Brain microvascular endothelial cell (primary cell): ENCODE measurements around the gene ERG.

ENCODE experiments used
- DNase-seq: peaks from one replicate; pipeline ENCODE4 v3.0.0-alpha.2; 2020
- H3K27ac ChIP-seq: fragments of 250-450 bp; sonication (Bioruptor Pico); 2 replicates; pipeline ENCODE4 v1.5.1; 2020; ENCODE audit warnings: mild to moderate bottlenecking, moderate library complexity
- H3K27me3 ChIP-seq: fragments of 250-450 bp; sonication (Bioruptor Pico); replicated peaks from 2 replicates; pipeline ENCODE4 v1.5.1; 2020; ENCODE audit warnings: mild to moderate bottlenecking
- H3K36me3 ChIP-seq: fragments of 250-450 bp; sonication (Bioruptor Pico); replicated peaks from 2 replicates; pipeline ENCODE4 v1.5.1; 2020; ENCODE audit warnings: mild to moderate bottlenecking
- H3K4me3 ChIP-seq: 2 replicates; pipeline ENCODE4 v1.5.1; 2011; ENCODE audit warnings: low read depth, mild to moderate bottlenecking, control low read depth, low read length, moderate library complexity
- in situ Hi-C: cut with HindIII; loops from 2 replicates; pipeline ENCODE4 v1.10.0; 2017; ENCODE audit warnings: low sequenced_read_pairs, low pct_ligation_motif_present
- TF ChIP-seq, protein P1 (sequence below): IDR thresholded peaks from 2 replicates; pipeline ENCODE4 v1.5.1; 2011; ENCODE audit warnings: low read depth, mild to moderate bottlenecking, moderate library complexity, low read length, control low read depth, inconsistent platforms; ENCODE audit errors: missing control alignments

ERG gene

DNA sequence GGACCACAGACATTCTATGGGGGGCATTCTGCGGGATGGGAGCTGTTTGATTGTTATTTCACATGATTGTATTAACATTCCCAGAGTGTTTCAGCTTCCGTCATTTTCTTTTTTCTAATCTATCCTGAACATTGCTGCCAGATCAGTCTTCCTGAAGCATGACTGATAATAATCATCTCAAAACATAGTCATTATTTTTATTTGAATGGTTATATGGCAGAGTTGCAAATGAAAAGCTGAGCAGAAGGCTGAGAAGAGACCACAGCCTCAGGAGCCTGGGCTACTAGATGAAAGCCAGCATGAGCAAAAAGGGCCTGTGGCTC, 109.0 kb downstream of the ERG start:
- H3K4me3 ChIP-seq: no peak overlapping the region
- H3K27me3 ChIP-seq: no peaks in the 10 kb centered on the region
- H3K27ac ChIP-seq: peak overlapping the region; percentile 49
- in situ Hi-C loops: no loop called here
- peak; percentile 77 for DNase-seq
- no peaks in the 10 kb centered on the region for H3K36me3 ChIP-seq
- TF ChIP-seq, protein P1, sequence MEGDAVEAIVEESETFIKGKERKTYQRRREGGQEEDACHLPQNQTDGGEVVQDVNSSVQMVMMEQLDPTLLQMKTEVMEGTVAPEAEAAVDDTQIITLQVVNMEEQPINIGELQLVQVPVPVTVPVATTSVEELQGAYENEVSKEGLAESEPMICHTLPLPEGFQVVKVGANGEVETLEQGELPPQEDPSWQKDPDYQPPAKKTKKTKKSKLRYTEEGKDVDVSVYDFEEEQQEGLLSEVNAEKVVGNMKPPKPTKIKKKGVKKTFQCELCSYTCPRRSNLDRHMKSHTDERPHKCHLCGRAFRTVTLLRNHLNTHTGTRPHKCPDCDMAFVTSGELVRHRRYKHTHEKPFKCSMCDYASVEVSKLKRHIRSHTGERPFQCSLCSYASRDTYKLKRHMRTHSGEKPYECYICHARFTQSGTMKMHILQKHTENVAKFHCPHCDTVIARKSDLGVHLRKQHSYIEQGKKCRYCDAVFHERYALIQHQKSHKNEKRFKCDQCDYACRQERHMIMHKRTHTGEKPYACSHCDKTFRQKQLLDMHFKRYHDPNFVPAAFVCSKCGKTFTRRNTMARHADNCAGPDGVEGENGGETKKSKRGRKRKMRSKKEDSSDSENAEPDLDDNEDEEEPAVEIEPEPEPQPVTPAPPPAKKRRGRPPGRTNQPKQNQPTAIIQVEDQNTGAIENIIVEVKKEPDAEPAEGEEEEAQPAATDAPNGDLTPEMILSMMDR: no peak

DNA sequence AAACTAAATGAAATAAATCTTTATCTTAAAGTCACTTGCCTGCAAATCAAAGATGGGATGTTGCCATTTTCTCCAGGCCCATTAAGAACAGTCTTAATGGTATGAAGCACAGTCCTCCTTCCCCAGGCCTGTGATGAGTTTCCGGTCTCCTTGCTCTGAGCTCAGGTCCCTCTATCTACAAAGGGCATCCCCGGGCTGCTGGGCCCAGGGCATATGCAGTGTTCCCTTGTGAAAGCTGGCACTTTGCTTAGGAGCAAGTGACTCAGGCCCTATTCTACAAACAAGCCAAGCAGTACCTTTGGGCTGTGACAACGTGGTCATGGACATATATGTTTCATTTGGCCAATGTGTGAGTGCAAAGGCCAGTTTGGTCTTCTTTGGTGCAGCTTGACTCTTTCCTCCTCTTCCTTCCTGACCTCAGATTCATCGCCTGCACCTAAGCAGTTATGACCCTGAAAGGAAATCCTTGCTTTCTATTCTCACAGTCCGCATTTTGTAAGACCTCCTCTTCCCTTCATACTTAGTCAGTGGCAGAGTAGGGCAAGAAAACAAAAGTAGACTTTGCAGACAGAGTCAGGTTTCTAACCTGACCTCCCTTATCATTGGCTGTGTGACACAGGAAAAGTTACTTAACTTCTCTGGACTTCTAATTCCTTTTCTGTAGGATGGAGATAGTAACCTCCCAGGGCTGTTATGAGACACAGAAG, 109.5 kb downstream of the ERG start:
- TF ChIP-seq, protein P1: no peak
- no peak for DNase-seq
- no peaks in the 10 kb centered on the region for H3K27me3 ChIP-seq
- no peak overlapping the region for H3K4me3 ChIP-seq
- in situ Hi-C loops: no loop called here
- peak overlapping the region; percentile 43 for H3K27ac ChIP-seq
- no peaks in the 10 kb centered on the region for H3K36me3 ChIP-seq

DNA sequence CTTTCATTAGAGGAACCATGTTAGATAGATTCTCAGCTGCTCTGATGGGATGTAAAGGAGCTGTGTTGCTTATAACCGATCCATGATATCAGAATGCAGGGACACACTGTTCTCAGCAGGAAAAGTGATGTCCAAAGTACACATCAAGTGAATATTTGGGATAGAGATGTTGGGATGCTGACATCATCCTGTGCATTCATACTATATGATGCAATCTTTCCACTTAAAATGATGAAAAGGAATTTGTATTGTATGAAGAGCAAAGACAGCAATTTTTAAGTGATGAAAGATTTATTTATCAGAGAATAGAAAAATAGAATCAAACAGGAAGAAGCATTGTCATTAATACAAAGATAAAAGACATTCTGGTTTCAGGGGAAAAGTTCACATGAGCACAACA, 110.1 kb downstream of the ERG start:
- in situ Hi-C loops: no loop called here
- no peaks in the 10 kb centered on the region for H3K27me3 ChIP-seq
- H3K36me3 ChIP-seq: no peaks in the 10 kb centered on the region
- peak overlapping the region; percentile 43 for H3K27ac ChIP-seq
- H3K4me3 ChIP-seq: no peak overlapping the region
- DNase-seq: peak; percentile 27
- TF ChIP-seq, protein P1: no peak

DNA sequence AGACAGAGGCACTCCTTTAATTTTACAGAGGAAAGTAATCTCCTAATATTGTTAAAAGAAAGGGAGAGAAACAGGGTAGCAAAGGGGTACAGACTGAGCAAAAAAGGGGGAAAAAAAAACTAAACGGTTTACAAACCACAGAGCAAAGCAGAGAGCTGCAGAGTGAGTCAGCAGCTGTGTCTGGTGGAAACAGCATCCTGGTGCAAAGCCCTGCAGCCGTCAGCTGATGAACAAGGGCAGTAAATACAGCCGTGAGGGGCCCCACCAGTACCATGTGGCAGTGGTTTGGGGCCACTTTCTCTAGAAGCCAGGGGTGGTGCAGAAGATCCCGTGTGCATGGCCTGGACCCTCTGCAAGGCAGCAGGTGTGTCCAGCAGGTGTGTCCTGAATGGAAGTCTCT, 111.3 kb downstream of the ERG start:
- in situ Hi-C loops: no loop called here
- peak; percentile 60 for DNase-seq
- H3K4me3 ChIP-seq: no peak overlapping the region
- no peaks in the 10 kb centered on the region for H3K27me3 ChIP-seq
- no peaks in the 10 kb centered on the region for H3K36me3 ChIP-seq
- peak overlapping the region; percentile 10 for H3K27ac ChIP-seq
- TF ChIP-seq, protein P1: no peak

DNA sequence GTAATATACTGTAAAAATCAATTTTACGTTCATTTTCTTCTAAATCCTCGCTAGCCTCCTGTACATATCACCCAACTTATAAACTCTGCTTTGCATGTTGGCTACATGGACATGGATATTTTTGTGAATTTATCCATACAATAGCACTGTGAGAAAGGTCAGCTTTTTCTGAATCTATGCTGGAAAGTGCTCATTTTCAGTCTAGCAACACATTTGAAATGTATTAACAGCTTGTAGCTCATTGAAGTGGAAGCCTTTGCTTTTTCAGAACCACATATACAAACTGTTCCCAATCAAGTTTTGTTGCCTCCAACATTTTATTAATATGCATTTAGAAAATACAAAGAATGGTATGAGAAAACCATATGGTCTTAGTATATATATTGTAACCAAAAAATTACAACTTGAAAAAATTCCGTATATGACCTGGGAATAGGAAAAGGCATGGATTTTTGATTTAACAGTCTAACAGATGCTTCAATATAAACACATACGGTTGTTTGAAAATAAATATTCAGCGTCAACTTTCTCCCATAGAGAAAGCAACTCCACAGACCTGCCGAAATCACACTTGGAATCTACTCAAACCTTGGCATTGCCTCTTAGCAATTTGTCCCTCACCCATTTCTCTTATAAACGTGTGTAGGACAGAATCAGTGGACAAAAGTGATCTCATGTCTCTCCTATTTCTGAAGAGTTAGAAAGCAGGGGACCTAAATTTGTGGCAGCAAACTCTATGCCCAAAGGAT, 112.7 kb downstream of the ERG start:
- H3K4me3 ChIP-seq: no peak overlapping the region
- no peaks in the 10 kb centered on the region for H3K27me3 ChIP-seq
- in situ Hi-C loops: no loop called here
- no peak overlapping the region for H3K27ac ChIP-seq
- TF ChIP-seq, protein P1: no peak
- no peak for DNase-seq
- no peaks in the 10 kb centered on the region for H3K36me3 ChIP-seq
